HTERT RPE-1 (cell line): Measurements from ENCODE around the gene UBE2J2.

Experiments used
- in situ Hi-C: fragments of 300-500 bp; cut with MboI; formaldehyde crosslinking; loops from 4 replicates; pipeline ENCODE4 v1.14.3; 2020; ENCODE audit warnings: low sequenced_read_pairs

UBE2J2 gene

DNA sequence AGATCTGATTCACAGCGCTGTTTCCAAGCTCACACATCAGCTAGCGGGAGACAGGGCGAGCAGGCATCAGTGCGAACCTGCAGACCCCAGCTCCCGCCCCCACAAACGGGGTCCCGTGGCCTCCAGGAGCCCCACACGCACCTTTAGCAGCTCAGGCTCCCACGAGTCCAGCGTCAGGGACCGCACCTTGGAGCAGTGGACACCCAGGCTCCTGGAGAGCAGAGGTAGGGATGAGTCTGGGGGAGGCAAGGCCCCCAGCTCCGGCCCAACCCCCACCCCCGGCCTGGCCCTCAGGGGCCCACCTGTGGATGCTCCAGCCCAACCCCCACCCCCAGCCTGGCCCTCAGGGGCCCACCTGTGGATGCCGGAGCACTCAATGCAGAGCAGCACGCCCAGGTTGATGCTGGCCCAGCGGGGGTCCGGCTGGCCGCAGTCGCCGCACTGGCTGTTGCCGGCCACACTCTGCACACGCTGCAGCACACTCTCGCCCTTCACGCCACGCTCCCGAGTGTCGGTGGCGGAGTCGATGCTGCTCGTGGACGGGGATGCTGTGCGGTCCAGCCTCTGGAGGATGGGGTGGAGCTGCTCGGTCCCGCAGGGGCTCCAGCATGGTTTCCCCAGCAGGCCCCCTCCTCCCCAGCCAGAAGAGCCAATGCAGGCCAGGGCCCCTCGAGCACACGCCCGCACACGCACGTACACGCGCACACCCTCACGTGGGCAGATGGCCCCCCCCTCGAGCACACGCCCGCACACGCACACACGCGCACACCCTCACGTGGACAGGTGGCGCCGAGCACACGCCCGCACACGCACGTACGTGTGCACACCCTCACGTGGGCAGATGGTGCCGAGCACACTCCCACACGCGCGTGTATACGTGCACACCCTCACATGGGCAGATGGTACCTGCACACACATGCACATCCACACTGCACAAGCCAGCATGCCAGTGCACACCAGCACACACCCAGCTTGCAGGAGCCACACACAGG is 22.7 kb upstream of the UBE2J2 start:
- in situ Hi-C loops = no loop called here

DNA sequence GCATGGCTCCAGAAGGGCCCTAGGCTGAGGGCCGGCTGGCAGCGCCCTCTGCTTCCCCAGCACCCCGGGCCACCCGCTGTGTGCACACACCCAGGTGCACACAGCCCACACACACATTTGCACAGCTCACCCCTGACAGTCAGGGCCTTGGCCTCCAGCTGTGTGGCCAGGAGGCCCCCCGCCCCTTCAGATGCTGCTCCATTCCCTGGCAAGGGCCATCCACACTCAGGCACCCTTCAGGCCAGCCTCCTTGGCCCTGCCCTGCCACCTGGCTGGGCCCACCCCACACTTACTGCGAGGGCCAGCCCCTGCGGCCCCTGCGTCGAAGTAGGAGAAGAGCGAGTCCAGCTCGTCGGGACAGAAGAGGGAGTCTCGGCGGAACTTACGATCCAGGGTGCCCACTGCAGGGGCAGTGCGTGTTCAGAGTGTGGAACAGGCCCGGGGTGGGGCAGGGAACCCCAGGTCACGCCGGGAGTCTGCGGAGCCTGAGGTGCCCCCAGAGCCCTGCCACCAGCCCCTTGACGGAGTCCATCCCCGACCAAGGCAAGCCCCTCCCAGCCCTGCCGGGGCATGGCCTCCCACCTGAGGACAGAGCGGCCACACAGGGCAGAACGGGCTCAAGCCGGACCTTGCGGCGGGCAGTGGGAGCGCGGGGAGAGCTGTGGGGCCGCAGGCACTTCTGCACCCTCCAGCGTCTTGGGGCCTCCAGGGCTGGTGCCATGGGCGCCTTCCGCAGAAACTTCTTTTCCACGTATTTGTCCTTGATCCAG is 21.7 kb upstream of the UBE2J2 start:
- in situ Hi-C loops = no loop called here

DNA sequence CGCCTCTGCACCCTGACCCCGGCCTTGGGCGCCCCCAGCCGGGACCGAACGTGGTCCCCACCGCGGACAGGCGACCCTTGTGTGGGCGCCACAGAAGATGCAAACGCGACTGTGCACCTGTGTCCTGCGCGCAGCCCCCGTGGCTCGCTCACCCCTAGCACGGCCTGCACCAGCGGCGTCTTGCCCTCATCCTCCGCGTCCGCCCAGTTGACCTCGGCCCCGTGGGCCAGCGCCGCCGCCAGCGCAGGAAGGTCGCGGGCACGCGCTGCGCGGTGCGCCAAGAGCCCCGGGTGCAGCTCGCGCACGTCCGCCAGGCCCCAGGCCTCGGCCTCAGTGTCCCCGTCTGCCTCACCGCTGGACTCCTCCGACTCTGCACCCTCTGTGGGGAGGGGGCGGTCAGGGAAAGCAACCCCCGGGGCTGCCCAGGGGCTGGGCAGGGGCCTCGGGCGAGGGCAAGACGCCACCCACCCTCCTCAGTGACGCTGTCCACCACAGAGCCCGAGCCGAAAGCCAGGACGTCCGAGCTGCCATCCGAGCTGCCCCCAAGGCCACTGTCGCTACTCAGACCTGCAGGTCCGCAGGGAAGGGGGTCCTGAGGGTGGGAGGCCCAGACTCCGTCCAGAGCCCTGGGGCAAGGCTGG is 20.7 kb upstream of the UBE2J2 start:
- in situ Hi-C loops = no loop called here

DNA sequence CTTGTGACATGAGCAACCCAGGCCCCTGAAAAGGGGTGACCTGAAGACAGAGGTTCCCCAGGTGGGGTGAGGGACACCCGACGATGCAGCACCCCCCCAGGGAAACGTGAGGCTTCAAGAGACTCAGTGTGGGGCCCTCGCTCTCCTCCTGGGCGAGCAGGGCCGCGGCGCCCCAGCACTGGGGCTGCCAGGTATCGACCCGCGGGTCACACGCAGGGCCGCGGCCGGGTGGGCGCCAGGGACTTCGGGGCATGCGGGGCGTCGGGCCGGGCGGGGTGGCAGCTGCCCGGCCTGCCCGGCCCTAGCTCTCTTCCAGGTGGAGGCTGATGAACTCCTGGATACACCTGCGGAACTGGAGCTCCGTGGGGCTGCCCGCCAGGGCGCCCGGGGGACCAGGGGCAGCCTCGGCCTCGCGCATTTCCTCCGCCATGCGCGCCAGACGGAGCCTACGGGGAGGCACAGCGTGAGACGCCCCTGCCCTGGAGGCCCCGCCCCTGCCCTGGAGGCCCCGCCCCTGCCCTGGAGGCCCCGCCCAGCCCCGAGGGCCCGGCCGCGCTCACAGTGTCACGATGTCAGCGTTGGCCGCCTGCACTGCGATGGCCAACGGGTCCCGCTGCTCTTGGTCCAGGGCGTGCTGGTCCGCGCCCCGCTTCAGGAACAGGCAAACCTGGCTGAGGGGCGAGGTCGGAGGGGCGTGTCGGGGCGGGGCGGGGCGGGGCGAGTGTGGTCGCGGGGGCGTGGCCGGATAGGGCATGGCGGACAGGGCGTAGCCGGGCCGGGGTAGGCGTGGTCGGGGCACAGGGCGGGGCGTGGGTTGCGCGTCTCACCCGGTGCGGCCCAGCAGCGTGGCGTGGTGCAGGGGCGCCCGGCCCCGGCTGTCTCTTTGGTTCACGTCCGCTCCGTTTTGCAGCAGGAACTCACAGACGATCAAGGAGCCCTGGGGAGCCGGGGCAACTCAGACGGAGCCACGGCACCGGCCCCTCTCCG is 19.9 kb upstream of the UBE2J2 start:
- in situ Hi-C loops = no loop called here

DNA sequence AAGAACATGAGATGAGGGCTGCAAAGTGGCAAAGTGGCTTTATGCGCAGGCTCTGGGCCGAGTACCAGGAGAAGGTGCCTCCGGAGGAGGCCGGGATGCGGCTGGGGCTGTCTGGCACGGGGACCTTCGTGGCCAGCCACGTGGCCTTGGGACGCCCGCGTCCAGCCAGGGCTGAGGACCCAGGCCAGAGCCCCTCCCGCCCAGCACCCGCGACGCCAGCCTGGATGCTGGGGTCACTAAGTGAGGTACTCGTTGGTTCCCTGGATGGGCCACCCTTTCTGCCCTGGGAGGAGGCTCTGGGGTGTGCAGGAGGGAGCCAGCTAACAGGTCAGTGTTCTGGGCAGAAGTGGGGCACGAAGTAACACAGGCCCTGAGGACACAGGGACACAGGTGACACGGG is 19.2 kb upstream of the UBE2J2 start:
- in situ Hi-C loops = no loop called here

DNA sequence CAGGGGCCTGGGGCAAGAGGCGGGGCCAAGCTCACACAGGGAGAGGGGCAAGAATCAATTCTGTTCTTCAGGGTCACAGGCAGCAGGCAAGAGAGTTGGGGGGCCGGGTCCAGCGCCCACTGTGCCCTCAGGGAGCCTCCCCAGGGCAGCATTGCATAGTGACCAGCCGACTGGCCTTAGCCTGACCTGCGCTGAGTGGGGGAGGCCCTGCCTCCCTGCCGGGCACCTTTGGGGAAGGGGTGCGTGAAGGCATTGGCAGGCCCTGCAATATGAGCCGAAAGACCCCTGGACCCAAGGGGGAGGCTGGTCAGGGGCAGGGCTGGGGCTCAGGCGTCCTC is 18.8 kb upstream of the UBE2J2 start:
- in situ Hi-C loops = no loop called here

DNA sequence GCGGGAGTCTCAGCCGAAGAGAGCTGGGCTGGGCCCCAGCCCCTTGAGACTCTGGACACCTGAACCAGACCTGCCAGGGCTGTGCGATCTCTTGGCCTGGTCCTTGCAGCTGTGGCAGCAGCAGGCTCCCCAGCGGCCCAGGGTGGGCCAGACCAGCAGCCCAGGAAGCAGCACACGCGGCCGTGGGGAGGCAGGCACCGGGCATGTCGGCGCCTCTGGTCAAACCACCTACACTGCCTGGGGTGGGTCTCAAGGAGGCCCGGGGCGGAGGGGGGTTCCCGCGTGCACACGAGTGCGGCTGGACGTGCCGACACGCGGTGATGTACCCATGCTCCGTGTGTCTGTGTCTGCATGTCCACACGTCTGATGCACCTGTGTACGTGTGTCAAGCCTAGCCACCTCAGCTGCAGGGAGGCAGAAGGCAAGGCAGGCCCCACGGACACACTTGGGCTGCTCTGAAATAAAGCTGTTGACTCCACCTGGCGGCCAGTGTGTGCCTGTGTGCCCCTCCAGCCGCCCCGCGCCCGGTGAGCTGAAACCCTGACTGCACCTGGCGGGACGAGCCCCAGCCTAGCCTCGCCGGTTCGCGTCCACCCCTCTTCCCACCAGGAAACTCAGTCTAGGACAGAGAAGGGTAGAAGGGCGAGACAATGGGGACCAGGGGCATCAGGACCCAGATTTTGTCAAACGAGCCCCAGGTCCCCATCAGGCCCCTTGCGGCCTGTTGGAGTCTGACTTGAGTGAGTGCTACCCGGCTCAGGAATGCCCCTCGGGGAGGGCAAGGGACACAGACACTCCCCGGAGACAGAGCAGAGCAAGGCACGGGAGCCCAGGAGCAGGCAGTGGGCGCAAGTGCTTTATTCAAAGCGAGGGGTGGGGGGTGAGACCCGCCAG is 18.1 kb upstream of the UBE2J2 start:
- in situ Hi-C loops = no loop called here

DNA sequence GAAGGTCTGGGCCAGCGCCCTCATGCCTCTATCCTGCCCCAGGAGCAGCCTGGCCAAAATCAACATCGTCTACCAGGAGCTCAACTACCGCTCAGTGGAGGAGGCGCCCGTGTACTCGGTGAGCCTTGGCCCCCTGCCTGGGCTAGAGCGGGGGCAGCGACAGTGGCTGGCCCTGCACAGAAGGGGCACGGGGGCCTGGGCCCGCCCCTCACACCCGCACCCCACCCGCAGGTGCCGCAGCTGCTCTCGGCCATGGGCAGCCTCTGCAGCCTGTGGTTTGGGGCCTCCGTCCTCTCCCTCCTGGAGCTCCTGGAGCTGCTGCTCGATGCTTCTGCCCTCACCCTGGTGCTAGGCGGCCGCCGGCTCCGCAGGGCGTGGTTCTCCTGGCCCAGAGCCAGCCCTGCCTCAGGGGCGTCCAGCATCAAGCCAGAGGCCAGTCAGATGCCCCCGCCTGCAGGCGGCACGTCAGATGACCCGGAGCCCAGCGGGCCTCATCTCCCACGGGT is 17.4 kb upstream of the UBE2J2 start:
- in situ Hi-C loops = no loop called here

DNA sequence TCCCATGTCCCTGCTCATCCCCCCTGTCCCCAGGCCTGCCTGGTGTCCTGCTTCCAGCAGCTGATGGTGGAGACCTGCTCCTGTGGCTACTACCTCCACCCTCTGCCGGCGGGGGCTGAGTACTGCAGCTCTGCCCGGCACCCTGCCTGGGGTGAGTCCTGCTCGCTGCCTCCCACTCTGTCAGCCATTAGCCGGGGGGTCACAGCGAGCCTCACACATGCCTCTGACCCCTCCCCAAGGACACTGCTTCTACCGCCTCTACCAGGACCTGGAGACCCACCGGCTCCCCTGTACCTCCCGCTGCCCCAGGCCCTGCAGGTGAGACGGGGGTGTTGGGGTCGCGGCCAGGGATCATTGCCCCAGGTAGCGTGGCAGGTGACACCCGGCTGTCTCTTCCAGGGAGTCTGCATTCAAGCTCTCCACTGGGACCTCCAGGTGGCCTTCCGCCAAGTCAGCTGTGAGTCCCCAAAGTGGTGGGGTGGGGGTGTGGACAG is 16.6 kb upstream of the UBE2J2 start:
- in situ Hi-C loops = no loop called here

DNA sequence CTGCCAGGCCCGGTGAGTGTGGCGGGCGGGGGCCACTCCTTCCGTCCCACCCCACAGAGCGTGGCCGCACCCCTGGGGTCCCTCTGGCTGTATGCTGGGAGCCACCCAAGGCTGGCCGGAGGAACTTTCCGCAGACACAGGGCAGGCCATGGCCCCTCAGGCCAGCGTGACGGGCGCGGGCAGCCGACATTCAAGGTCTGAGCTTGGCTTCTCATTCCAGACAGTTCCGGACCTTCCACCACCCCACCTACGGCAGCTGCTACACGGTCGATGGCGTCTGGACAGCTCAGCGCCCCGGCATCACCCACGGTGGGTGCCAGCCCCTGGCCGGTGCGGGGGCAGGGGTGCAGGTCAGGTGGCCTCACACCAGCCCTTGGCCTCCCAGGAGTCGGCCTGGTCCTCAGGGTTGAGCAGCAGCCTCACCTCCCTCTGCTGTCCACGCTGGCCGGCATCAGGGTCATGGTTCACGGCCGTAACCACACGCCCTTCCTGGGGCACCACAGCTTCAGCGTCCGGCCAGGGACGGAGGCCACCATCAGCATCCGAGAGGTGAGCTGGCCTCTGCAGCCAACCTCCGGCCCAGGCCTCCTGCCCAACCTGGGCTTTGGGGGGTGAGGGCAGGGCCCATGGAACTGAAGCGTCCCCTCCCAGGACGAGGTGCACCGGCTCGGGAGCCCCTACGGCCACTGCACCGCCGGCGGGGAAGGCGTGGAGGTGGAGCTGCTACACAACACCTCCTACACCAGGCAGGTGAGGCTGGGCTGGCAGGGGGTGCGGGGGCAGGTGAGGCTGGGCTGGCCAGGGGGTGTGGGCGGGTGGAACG is 13.8 kb upstream of the UBE2J2 start:
- in situ Hi-C loops = no loop called here

DNA sequence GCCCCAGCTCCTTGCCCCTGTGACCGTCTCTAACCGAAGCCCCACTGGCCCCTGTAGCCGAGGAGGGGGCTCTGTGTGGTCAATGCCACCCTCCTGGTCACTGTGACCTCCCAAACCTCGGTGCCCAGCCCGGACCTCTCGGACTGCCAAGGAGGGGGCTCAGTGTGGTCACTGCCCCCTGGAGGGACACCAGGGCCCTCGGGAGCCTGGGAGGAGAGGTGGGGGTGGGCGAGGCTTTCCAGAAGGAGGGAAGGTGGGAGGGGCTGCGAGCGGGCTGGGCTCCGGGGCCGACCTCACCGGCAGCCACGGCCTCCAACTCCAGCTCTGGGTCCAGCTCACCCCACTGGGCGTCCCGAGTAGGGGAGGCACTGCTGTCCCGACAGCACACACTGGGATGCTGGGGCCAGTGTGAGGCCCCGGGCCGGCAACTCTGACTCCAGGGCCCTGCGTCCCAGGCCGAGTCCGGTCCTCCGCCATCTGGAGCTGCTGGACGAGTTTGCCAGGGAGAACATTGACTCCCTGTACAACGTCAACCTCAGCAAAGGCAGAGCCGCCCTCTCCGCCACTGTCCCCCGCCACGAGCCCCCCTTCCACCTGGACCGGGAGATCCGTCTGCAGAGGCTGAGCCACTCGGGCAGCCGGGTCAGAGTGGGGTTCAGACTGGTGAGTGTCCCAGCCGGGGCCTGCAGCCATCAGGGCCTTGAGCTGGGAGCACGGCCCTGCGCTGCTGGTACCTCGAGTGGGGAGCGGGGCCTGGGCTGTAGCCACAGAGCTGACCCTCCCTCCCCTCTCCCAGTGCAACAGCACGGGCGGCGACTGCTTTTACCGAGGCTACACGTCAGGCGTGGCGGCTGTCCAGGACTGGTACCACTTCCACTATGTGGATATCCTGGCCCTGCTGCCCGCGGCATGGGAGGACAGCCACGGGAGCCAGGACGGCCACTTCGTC is 12.9 kb upstream of the UBE2J2 start:
- in situ Hi-C loops = no loop called here

DNA sequence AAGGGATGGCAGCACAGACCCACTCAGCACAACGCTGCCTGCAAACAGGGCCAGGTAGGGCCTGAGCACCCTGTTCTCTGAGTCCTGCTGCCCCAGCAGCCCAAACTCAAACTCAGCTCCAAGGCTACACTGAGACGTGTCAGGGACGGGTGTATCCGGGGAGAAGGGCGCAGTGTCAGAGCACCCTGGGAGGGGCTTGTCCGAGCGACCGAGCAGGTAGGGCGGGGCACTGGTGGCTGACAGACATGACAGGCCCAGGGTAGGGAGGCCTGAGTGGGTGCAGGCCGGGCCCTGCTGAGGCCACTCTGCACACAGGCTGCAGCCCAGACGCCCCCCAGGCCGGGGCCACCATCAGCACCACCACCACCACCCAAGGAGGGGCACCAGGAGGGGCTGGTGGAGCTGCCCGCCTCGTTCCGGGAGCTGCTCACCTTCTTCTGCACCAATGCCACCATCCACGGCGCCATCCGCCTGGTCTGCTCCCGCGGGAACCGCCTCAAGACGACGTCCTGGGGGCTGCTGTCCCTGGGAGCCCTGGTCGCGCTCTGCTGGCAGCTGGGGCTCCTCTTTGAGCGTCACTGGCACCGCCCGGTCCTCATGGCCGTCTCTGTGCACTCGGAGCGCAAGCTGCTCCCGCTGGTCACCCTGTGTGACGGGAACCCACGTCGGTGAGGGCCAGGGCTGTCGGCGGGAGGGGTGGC is 12.1 kb upstream of the UBE2J2 start:
- in situ Hi-C loops = no loop called here

DNA sequence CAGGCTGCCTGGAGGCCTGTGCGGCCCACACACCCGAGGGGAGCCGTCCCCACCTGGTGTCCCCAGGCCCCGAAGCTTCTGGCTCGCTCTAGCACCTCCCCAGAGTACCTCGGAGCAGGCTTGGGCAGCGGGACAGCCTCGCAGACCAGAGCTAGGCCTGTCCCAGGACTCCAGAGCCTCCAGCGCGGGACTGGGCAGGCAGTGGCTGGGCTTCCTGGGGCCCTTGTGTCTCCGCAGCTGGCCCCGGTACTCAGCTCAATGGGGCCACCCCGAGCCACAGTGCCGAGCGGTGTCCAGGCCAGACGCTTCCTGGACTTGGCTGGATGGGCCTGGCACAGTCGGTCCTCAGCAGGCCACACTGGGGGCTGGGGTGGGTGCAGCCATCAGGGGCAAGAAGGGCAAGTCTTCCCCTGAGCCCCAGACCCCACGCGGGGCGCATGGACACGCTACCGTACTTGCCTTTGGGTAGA is 11.5 kb upstream of the UBE2J2 start:
- in situ Hi-C loops = no loop called here

DNA sequence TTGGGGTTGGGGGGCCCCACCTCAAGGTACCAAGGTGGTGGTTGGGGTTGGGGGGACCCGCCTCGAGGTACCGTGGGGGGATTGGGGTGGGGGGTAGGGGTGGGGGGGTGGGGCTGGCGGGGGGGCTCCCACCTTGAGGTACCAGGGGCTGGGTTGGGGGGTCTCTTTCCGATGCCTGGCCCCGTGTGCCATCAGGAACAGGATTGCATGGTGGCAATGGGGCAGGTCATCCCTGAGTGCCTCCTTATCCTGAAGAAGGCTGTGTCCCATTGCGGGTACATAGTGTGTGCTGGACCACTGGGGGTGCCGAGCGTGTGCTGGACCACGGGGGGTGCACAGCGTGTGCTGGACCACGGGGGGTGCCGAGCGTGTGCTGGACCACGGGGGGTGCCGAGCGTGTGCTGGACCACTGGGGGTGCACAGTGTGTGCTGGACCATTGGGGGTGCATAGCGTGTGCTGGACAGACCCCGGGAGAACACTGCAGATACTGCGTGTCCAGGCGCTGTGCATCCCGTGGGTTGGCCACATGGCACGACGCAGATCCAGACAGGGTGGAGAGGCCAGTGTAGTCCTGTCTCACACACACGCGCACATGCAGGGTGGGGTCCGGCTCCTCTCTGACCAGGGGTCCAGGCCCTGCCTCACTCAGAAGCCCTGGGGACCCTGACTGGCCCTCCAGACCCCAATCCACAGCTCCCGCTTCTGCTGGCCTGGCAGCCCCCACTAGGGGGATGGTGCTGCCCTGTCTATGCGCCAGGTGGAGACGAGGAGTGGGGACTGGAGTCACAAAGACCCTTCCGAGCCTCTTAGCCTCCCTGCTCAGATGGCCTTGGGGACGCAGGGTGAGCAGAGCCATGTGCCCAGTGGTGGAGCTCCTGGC is 10.8 kb upstream of the UBE2J2 start:
- in situ Hi-C loops = no loop called here

DNA sequence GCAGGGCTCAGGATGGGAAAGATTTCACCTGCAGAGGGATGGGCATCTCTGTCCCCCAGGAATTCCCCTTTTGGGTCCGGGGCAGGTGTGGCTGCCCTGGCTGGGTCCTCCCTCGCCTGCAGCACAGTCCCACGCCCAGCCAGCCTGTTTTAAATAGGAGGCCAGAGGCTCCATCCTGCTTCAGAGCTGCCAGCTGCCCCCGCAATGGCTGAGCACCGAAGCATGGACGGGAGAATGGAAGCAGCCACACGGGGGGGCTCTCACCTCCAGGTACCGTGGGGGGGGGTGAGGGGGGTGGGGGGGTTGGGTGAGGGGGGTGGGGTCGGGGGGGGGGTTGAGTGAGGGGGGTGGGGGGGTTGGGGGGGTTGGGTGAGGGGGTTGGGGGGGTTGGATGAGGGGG is 10.2 kb upstream of the UBE2J2 start:
- in situ Hi-C loops = no loop called here
